ENCODE measurements around the gene KIF6.
"Not testable (repeated sequence)": the region's sequence is repeated elsewhere in the genome, so short reads cannot be mapped to it uniquely, and the experiment has no call there.

DNA sequence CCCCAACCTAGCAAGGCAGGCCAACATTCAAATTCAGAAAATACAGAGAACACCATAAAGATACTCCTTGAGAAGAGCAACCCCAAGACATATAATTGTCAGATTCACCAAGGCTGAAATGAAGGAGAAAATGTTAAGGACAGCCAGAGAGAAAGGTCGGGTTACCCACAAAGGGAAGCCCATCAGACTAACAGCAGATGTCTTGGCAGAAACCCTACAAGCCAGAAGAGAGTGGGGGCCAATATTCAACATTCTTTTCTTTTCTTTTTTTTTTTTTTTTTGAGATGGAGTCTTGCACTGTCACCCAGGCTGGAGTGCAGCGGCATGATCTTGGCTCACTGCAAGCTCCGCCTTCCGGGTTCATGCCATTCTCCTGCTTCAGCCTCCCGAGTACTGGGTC lies 215.4 kb downstream of the KIF6 start:
- TF ChIP-seq, protein P1, sequence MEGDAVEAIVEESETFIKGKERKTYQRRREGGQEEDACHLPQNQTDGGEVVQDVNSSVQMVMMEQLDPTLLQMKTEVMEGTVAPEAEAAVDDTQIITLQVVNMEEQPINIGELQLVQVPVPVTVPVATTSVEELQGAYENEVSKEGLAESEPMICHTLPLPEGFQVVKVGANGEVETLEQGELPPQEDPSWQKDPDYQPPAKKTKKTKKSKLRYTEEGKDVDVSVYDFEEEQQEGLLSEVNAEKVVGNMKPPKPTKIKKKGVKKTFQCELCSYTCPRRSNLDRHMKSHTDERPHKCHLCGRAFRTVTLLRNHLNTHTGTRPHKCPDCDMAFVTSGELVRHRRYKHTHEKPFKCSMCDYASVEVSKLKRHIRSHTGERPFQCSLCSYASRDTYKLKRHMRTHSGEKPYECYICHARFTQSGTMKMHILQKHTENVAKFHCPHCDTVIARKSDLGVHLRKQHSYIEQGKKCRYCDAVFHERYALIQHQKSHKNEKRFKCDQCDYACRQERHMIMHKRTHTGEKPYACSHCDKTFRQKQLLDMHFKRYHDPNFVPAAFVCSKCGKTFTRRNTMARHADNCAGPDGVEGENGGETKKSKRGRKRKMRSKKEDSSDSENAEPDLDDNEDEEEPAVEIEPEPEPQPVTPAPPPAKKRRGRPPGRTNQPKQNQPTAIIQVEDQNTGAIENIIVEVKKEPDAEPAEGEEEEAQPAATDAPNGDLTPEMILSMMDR (IDR thresholded peaks at IDR 0.05; ENCODE audit: low read length) = not testable (repeated sequence)
- TF ChIP-seq EZH2 (optimal IDR thresholded peaks at IDR 0.05; ENCODE audit: low read depth, low read length) = not testable (repeated sequence)
